Esophagus squamous epithelium (tissue), 4 donors: ENCODE results near the gene COL4A3.

Experiments
- POLR2A ChIP-seq, 4 donors: fragments of 450-650 bp; IDR thresholded peaks; one replicate each; pipeline ENCODE4 v1.6.1; 2017; ENCODE audit warnings: antibody characterized with exemption in 4 of 4, mild to moderate bottlenecking in 4 of 4, moderate library complexity in 3 of 4
- TF ChIP-seq, protein P1 (sequence below), 6 experiments: fragments of 450-650 bp in 4 of 6; fragments of 200-600 bp in 2 of 6; sonication (generic) in 2 of 6; IDR thresholded peaks; one replicate each; pipeline ENCODE4 v1.5.1; 2016 to 2019; ENCODE audit warnings: antibody characterized with exemption in 6 of 6, mild to moderate bottlenecking in 4 of 6, moderate library complexity in 4 of 6

- no peak for TF ChIP-seq POLR2A (IDR thresholded peaks at IDR 0.05)
- TF ChIP-seq, protein P1, sequence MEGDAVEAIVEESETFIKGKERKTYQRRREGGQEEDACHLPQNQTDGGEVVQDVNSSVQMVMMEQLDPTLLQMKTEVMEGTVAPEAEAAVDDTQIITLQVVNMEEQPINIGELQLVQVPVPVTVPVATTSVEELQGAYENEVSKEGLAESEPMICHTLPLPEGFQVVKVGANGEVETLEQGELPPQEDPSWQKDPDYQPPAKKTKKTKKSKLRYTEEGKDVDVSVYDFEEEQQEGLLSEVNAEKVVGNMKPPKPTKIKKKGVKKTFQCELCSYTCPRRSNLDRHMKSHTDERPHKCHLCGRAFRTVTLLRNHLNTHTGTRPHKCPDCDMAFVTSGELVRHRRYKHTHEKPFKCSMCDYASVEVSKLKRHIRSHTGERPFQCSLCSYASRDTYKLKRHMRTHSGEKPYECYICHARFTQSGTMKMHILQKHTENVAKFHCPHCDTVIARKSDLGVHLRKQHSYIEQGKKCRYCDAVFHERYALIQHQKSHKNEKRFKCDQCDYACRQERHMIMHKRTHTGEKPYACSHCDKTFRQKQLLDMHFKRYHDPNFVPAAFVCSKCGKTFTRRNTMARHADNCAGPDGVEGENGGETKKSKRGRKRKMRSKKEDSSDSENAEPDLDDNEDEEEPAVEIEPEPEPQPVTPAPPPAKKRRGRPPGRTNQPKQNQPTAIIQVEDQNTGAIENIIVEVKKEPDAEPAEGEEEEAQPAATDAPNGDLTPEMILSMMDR (IDR thresholded peaks at IDR 0.05): no peak
Measured at GRCh38 chr2:227141301-227141700, 23.1 kb upstream of the COL4A3 start.
